GM18867 (cell line): ENCODE measurements around the gene MEAK7.

ENCODE experiments used
- ATAC-seq: cut with Tn5 transposase; IDR thresholded peaks from one replicate; pipeline ENCODE4 v1.9.1; 2021; ENCODE audit warnings: mild to moderate bottlenecking, moderate library complexity; ENCODE audit not compliant: unreplicated experiment

Gene MEAK7

GRCh38 chr16:84489131-84489530, 15.3 kb downstream of the MEAK7 start:
- ATAC-seq: no peak

GRCh38 chr16:84487358-84487757, 17.1 kb downstream of the MEAK7 start:
- no peak for ATAC-seq

- ATAC-seq: no peak
Observed at GRCh38 chr16:84486551-84487235, 17.8 kb downstream of the MEAK7 start.

GRCh38 chr16:84486126-84486525, 18.3 kb downstream of the MEAK7 start:
- ATAC-seq: no peak

- no peak for ATAC-seq
Observed at GRCh38 chr16:84485255-84486010, 19.0 kb downstream of the MEAK7 start.

GRCh38 chr16:84484579-84485254, 19.7 kb downstream of the MEAK7 start:
- ATAC-seq: no peak

- no peak for ATAC-seq
Observed at GRCh38 chr16:84483882-84484565, 20.4 kb downstream of the MEAK7 start.

- ATAC-seq: no peak
Observed at GRCh38 chr16:84482951-84483881, 21.2 kb downstream of the MEAK7 start.

- ATAC-seq: no peak
Observed at GRCh38 chr16:84482001-84482891, 22.2 kb downstream of the MEAK7 start.

GRCh38 chr16:84481051-84481735, 23.3 kb downstream of the MEAK7 start:
- ATAC-seq: no peak

- no peak for ATAC-seq
Observed at GRCh38 chr16:84479716-84480450, 24.6 kb downstream of the MEAK7 start.

GRCh38 chr16:84478172-84478947, 26.1 kb downstream of the MEAK7 start:
- ATAC-seq: no peak

GRCh38 chr16:84477661-84478060, 26.8 kb downstream of the MEAK7 start:
- ATAC-seq: no peak

- ATAC-seq: no peak
Observed at GRCh38 chr16:84476401-84476800, 28.1 kb downstream of the MEAK7 start.

GRCh38 chr16:84475643-84476240, 28.7 kb downstream of the MEAK7 start:
- ATAC-seq: no peak

GRCh38 chr16:84471966-84472365, 32.5 kb downstream of the MEAK7 start:
- ATAC-seq: no peak

GRCh38 chr16:84471316-84471715, 33.1 kb downstream of the MEAK7 start:
- no peak for ATAC-seq
